HEK293T (cell line): ENCODE data around the gene NOXO1.

Source experiments
- BHLHE40 ChIP-seq: fragments of 450-650 bp; IDR thresholded peaks from 2 replicates; pipeline ENCODE4 v1.6.1; 2016; ENCODE audit warnings: mild to moderate bottlenecking, moderate library complexity, borderline replicate concordance
- ELF4 ChIP-seq: fragments of 450-650 bp; IDR thresholded peaks from 2 replicates; pipeline ENCODE4 v1.6.1; 2017; ENCODE audit warnings: antibody characterized with exemption
- FOXK2 ChIP-seq: fragments of 450-650 bp; IDR thresholded peaks from 2 replicates; pipeline ENCODE4 v1.6.1; 2016; ENCODE audit warnings: mild to moderate bottlenecking
- HDGF ChIP-seq: fragments of 450-650 bp; IDR thresholded peaks from 2 replicates; pipeline ENCODE4 v1.6.1; 2017; ENCODE audit warnings: antibody characterized with exemption, borderline replicate concordance
- L3MBTL2 ChIP-seq: fragments of 450-650 bp; conservative IDR thresholded peaks from 2 replicates; pipeline ENCODE4 v1.6.1; 2016; ENCODE audit warnings: mild to moderate bottlenecking
- SP1 ChIP-seq: fragments of 450-650 bp; IDR thresholded peaks from 2 replicates; pipeline ENCODE4 v1.6.1; 2017
- SUZ12 ChIP-seq: fragments of 450-650 bp; IDR thresholded peaks from 2 replicates; pipeline ENCODE4 v1.6.1; 2016; ENCODE audit warnings: mild to moderate bottlenecking

DNA sequence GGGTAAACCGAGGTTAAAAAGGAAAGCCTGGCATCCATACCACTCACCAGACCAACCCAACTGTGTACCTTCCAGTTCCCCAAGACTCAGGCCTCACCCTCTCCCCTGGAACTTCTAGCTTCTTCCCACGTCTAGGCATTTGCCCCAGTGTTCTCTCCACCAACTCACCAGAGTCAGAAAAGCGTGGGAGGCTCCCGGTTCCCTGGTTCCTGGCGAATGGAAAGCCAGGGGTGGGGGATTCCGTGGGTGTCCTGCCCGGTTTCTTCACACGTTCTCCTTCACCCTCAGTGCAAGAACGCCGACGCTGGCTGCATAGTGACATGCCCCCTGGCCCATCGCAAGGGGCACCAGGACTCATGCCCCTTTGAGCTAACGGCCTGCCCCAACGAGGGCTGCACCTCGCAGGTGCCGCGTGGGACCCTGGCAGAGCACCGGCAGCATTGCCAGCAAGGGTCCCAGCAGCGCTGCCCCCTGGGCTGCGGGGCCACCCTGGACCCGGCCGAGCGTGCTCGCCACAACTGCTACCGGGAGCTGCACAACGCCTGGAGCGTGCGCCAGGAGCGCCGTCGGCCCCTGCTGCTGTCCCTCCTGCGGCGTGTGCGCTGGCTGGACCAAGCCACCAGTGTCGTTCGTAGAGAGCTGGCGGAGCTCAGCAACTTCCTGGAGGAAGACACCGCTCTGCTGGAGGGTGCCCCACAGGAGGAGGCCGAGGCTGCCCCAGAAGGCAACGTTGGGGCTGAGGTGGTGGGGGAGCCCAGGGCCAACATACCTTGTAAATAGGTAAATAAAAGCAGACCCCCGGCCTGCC lies 12.9 kb downstream of the NOXO1 start:
- TF ChIP-seq SP1 (no peak), BHLHE40 (no peak), FOXK2 (no peak), HDGF (no peak), SUZ12 (no peak), ELF4 (no peak), L3MBTL2 (no peak)
